GM18519 (cell line): ENCODE data around the gene PROM1.

Source experiments
- ATAC-seq: cut with Tn5 transposase; IDR thresholded peaks from one replicate; pipeline ENCODE4 v1.9.1; 2021; ENCODE audit warnings: mild to moderate bottlenecking, moderate library complexity; ENCODE audit not compliant: unreplicated experiment, low FRiP score

PROM1 gene

GRCh38 chr4:16066586-16067128, 17.2 kb downstream of the PROM1 start:
- no peak for ATAC-seq

GRCh38 chr4:16065066-16065465, 18.8 kb downstream of the PROM1 start:
- ATAC-seq = no peak

- ATAC-seq = no peak
Measured at GRCh38 chr4:16062601-16063000, 21.2 kb downstream of the PROM1 start.

GRCh38 chr4:16056681-16057385, 27.0 kb downstream of the PROM1 start:
- no peak for ATAC-seq

- ATAC-seq = no peak
Measured at GRCh38 chr4:16055873-16056272, 27.9 kb downstream of the PROM1 start.

- no peak for ATAC-seq
Measured at GRCh38 chr4:16055471-16055870, 28.4 kb downstream of the PROM1 start.

- no peak for ATAC-seq
Measured at GRCh38 chr4:16052939-16053338, 30.9 kb downstream of the PROM1 start.

GRCh38 chr4:16051980-16052379, 31.8 kb downstream of the PROM1 start:
- ATAC-seq = no peak

- no peak for ATAC-seq
Measured at GRCh38 chr4:16051132-16051531, 32.7 kb downstream of the PROM1 start.

GRCh38 chr4:16050669-16051068, 33.2 kb downstream of the PROM1 start:
- ATAC-seq = no peak

GRCh38 chr4:16048619-16049419, 35.0 kb downstream of the PROM1 start:
- no peak for ATAC-seq

GRCh38 chr4:16045687-16046086, 38.1 kb downstream of the PROM1 start:
- ATAC-seq = no peak

GRCh38 chr4:16043642-16044498, 40.0 kb downstream of the PROM1 start:
- no peak for ATAC-seq

GRCh38 chr4:16039139-16039538, 44.7 kb downstream of the PROM1 start:
- ATAC-seq = no peak

GRCh38 chr4:16037901-16038300, 45.9 kb downstream of the PROM1 start:
- ATAC-seq = no peak

- ATAC-seq = no peak
Measured at GRCh38 chr4:16035843-16036242, 48.0 kb downstream of the PROM1 start.

GRCh38 chr4:16034010-16034748, 49.6 kb downstream of the PROM1 start:
- no peak for ATAC-seq

- no peak for ATAC-seq
Measured at GRCh38 chr4:16032396-16032770, 51.4 kb downstream of the PROM1 start.

GRCh38 chr4:16031546-16032395, 52.1 kb downstream of the PROM1 start:
- no peak for ATAC-seq
